Measurements from ENCODE around the gene UBE2V1.

The UBE2V1 gene

DNA sequence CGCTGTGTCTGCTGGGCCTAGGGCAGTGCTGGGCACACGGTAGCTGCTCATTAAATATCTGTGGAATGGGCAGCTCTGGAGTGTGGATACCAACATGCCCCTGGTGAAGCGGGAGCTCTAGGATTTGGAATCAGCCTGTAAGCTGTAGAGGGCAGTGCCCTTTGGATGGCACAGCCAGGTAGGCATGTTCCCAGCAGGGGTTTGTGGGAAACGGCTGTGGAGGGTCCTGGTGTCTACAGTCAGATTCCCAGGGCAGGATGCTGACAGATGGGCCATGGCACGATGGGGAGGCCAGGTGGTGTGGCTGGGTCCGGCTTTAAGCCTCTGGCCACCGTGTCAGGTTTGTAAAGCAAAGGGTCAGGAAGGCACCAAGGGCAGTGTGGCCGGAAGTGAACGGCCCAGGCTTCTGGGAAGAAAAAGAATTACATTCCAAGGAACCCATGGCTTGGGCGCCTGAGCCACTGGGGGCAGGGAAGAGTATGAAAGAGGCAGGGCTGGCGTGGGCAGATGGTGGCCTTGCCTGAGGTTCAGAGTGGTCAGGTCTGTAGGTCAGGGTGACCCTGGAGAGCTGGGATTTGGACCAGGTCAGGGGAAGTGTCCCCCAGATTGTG lies 44.8 kb downstream of the UBE2V1 start:
- Histone ChIP-seq H3K79me2 (ENCODE audit: low read length) (no peaks in the 10 kb centered on the region), H3K4me1 (ENCODE audit: low read length) (peaks cover 3% of the 10 kb centered on the region; the same call in 1 of the 2 replicates), H3K4me2 (ENCODE audit: low read depth, low read length) (no peak overlapping the region), H3K27me3 (replicated peaks; ENCODE audit: insufficient read depth, low read length) (no peaks in the 10 kb centered on the region), H3K4me3 (ENCODE audit: low read length) (no peak overlapping the region), H3K9me3 (replicated peaks; ENCODE audit: insufficient read depth, low read length) (no peaks in the 10 kb centered on the region), H3K9me2 (replicated peaks; ENCODE audit: insufficient read depth, low read length) (no peaks in the 10 kb centered on the region), H3K27ac (ENCODE audit: low read length) (no peak overlapping the region), H2AFZ (ENCODE audit: low read length) (no peak overlapping the region), H3K36me3 (replicated peaks; ENCODE audit: insufficient read depth, low read length) (no peaks in the 10 kb centered on the region), H4K20me1 (ENCODE audit: insufficient read depth, low read length) (no peaks in the 10 kb centered on the region), H3K9ac (ENCODE audit: low read length) (no peak overlapping the region), H3F3A (ENCODE audit: insufficient read depth, low read length) (no peaks in the 10 kb centered on the region)
- TF ChIP-seq, protein P1, sequence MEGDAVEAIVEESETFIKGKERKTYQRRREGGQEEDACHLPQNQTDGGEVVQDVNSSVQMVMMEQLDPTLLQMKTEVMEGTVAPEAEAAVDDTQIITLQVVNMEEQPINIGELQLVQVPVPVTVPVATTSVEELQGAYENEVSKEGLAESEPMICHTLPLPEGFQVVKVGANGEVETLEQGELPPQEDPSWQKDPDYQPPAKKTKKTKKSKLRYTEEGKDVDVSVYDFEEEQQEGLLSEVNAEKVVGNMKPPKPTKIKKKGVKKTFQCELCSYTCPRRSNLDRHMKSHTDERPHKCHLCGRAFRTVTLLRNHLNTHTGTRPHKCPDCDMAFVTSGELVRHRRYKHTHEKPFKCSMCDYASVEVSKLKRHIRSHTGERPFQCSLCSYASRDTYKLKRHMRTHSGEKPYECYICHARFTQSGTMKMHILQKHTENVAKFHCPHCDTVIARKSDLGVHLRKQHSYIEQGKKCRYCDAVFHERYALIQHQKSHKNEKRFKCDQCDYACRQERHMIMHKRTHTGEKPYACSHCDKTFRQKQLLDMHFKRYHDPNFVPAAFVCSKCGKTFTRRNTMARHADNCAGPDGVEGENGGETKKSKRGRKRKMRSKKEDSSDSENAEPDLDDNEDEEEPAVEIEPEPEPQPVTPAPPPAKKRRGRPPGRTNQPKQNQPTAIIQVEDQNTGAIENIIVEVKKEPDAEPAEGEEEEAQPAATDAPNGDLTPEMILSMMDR (IDR thresholded peaks at IDR 0.05; ENCODE audit: low read length) = no peak
- DNase-seq = no peak

DNA sequence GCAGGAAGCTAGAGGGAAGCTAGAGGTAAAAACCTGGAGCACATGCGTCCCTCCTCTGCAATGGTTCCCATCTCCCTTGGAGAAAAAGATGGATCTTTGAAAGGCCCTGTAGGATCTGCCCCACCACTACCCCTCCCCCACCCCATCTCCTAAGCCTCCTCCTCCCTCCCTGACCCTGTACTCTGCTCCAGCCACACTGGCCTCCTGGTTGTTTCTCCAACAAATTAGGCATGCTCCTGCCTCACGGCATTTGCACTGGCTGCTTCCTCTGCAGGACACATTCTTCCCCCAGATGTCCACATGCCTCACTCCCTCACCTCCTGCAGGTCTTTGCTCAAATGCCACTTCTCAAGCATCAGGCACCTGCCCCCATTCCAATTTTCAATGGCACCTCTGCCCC lies 45.5 kb downstream of the UBE2V1 start:
- H3K9me2 ChIP-seq (replicated peaks; ENCODE audit: insufficient read depth, low read length) = no peaks in the 10 kb centered on the region
- H4K20me1 ChIP-seq (ENCODE audit: insufficient read depth, low read length) = no peaks in the 10 kb centered on the region
- H3F3A ChIP-seq (ENCODE audit: insufficient read depth, low read length) = no peaks in the 10 kb centered on the region
- H3K79me2 ChIP-seq (ENCODE audit: low read length) = no peaks in the 10 kb centered on the region
- no peak overlapping the region for H3K4me3 ChIP-seq (ENCODE audit: low read length)
- peaks cover 3% of the 10 kb centered on the region; the same call in 1 of the 2 replicates for H3K4me1 ChIP-seq (ENCODE audit: low read length)
- no peaks in the 10 kb centered on the region for H3K27me3 ChIP-seq (replicated peaks; ENCODE audit: insufficient read depth, low read length)
- no peak overlapping the region for H2AFZ ChIP-seq (ENCODE audit: low read length)
- H3K4me2 ChIP-seq (ENCODE audit: low read depth, low read length) = no peak overlapping the region
- no peak for DNase-seq
- H3K9me3 ChIP-seq (replicated peaks; ENCODE audit: insufficient read depth, low read length) = no peaks in the 10 kb centered on the region
- H3K9ac ChIP-seq (ENCODE audit: low read length) = no peak overlapping the region
- H3K36me3 ChIP-seq (replicated peaks; ENCODE audit: insufficient read depth, low read length) = no peaks in the 10 kb centered on the region
- TF ChIP-seq EZH2phosphoT487 (IDR thresholded peaks at IDR 0.05; ENCODE audit: low read length) (no peak), EZH2 (optimal IDR thresholded peaks at IDR 0.05; ENCODE audit: low read depth, low read length) (no peak)
- TF ChIP-seq, protein P1 (IDR thresholded peaks at IDR 0.05; ENCODE audit: low read length) = no peak
- no peak overlapping the region for H3K27ac ChIP-seq (ENCODE audit: low read length)

DNA sequence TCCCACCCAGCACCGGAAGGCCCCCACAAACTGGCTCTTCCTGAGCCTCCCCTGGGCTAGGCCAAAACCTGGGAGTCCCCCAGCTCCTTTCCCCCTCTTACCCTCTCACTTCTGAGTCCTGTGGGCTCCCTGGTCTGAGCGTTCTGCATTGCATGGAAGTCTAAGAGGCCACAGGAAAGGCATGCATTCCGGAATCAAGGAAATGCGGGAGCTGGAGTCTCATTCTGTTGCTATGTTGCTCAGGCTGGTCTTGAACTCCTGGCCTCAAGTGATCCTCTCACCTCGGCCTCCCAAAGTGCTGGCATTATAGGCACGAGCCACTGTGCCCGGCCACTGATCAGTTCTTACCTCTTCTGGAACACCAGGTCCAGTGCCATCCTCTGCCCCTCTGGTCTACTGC lies 45.9 kb downstream of the UBE2V1 start:
- Histone ChIP-seq H3K4me2 (ENCODE audit: low read depth, low read length) (no peak overlapping the region), H3K4me3 (ENCODE audit: low read length) (no peak overlapping the region), H3K9me2 (replicated peaks; ENCODE audit: insufficient read depth, low read length) (no peaks in the 10 kb centered on the region), H2AFZ (ENCODE audit: low read length) (no peak overlapping the region), H3F3A (ENCODE audit: insufficient read depth, low read length) (no peaks in the 10 kb centered on the region), H4K20me1 (ENCODE audit: insufficient read depth, low read length) (no peaks in the 10 kb centered on the region), H3K79me2 (ENCODE audit: low read length) (no peaks in the 10 kb centered on the region), H3K9me3 (replicated peaks; ENCODE audit: insufficient read depth, low read length) (no peaks in the 10 kb centered on the region), H3K27me3 (replicated peaks; ENCODE audit: insufficient read depth, low read length) (no peaks in the 10 kb centered on the region), H3K9ac (ENCODE audit: low read length) (no peak overlapping the region), H3K36me3 (replicated peaks; ENCODE audit: insufficient read depth, low read length) (no peaks in the 10 kb centered on the region), H3K4me1 (ENCODE audit: low read length) (peaks cover 3% of the 10 kb centered on the region; the same call in 1 of the 2 replicates), H3K27ac (ENCODE audit: low read length) (no peak overlapping the region)
- DNase-seq = no peak
- TF ChIP-seq, protein P1 (IDR thresholded peaks at IDR 0.05; ENCODE audit: low read length) = no peak
- no peak for TF ChIP-seq EZH2phosphoT487 (IDR thresholded peaks at IDR 0.05; ENCODE audit: low read length)
- no peak for TF ChIP-seq EZH2 (optimal IDR thresholded peaks at IDR 0.05; ENCODE audit: low read depth, low read length)
